SK-N-SH (cell line): ENCODE measurements around the gene EPHA6.

Source experiments
- CHD2 ChIP-seq: fragments of 150-350 bp; IDR thresholded peaks from 2 replicates; pipeline ENCODE4 v1.6.1; 2018; ENCODE audit warnings: low read length; ENCODE audit not compliant: partially characterized antibody
- EZH2phosphoT487 ChIP-seq: fragments of 200-600 bp; sonication (generic); IDR thresholded peaks from 2 replicates; pipeline ENCODE4 v1.6.1; 2017; ENCODE audit warnings: low read depth, mixed run types, mild to moderate bottlenecking, antibody characterized with exemption, moderate library complexity, borderline replicate concordance
- FOSL2 ChIP-seq: IDR thresholded peaks from 2 replicates; pipeline ENCODE4 v1.4.0; 2012; ENCODE audit warnings: low read depth, mild to moderate bottlenecking, moderate library complexity, borderline replicate concordance
- FOXJ3 ChIP-seq: sonication (generic); formaldehyde crosslinking; IDR thresholded peaks from 2 replicates; pipeline ENCODE4 v1.5.1; 2020; ENCODE audit warnings: mild to moderate bottlenecking, missing genetic modification reagents
- GATA2 ChIP-seq: sonication (generic); formaldehyde crosslinking; IDR thresholded peaks from 2 replicates; pipeline ENCODE4 v1.5.0; 2020; ENCODE audit warnings: mild to moderate bottlenecking, missing genetic modification reagents
- NRF1 ChIP-seq: IDR thresholded peaks from 2 replicates; pipeline ENCODE4 v1.6.1; 2012; ENCODE audit warnings: low read depth, mild to moderate bottlenecking, low read length
- POLR2AphosphoS5 ChIP-seq: IDR thresholded peaks from 2 replicates; pipeline ENCODE4 v1.6.1; 2012; ENCODE audit warnings: low read depth, low read length
- TF ChIP-seq, protein P1 (sequence below): fragments of 200-600 bp; sonication (generic); IDR thresholded peaks from 2 replicates; pipeline ENCODE4 v1.6.1; 2017; ENCODE audit warnings: antibody characterized with exemption, mild to moderate bottlenecking, moderate library complexity
- TF ChIP-seq, protein P2 (sequence below): IDR thresholded peaks from 2 replicates; pipeline ENCODE4 v1.4.0; 2012; ENCODE audit warnings: low read depth, borderline replicate concordance
- TF ChIP-seq, protein P3 (sequence below): IDR thresholded peaks from 2 replicates; pipeline ENCODE4 v1.4.0; 2012; ENCODE audit warnings: low read depth
- TF ChIP-seq, protein P4 (sequence below): IDR thresholded peaks from 2 replicates; pipeline ENCODE4; 2012
- TF ChIP-seq, protein P5 (sequence below): IDR thresholded peaks from 2 replicates; pipeline ENCODE4 v1.6.1; 2012; ENCODE audit warnings: mild to moderate bottlenecking, low read depth, low read length, moderate library complexity

DNA sequence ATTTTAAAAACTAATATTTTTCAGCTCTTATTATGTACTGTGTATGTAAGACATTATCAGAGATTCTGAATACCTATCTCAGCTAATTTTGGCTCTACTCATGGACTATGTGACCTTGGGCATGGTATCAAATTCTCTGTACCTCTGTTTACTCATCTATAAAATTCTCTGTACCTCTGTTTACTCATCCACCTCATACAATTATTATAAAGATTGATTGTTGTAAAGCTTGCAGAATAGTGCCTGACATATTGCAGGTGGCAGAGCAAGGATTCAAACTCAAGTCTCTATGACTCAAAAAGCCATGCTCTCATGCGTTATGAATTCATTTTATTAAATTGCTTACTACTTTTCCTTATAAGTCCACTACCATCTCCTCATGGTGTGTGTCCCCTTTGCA lies 798.2 kb downstream of the EPHA6 start:
- TF ChIP-seq FOXJ3 (CRISPR knock-in tag) (no peak), FOSL2 (no peak), POLR2AphosphoS5 (no peak), GATA2 (CRISPR knock-in tag) (no peak), NRF1 (no peak), CHD2 (no peak), EZH2phosphoT487 (no peak)
- TF ChIP-seq, protein P1, sequence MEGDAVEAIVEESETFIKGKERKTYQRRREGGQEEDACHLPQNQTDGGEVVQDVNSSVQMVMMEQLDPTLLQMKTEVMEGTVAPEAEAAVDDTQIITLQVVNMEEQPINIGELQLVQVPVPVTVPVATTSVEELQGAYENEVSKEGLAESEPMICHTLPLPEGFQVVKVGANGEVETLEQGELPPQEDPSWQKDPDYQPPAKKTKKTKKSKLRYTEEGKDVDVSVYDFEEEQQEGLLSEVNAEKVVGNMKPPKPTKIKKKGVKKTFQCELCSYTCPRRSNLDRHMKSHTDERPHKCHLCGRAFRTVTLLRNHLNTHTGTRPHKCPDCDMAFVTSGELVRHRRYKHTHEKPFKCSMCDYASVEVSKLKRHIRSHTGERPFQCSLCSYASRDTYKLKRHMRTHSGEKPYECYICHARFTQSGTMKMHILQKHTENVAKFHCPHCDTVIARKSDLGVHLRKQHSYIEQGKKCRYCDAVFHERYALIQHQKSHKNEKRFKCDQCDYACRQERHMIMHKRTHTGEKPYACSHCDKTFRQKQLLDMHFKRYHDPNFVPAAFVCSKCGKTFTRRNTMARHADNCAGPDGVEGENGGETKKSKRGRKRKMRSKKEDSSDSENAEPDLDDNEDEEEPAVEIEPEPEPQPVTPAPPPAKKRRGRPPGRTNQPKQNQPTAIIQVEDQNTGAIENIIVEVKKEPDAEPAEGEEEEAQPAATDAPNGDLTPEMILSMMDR = no peak
- TF ChIP-seq, protein P2, sequence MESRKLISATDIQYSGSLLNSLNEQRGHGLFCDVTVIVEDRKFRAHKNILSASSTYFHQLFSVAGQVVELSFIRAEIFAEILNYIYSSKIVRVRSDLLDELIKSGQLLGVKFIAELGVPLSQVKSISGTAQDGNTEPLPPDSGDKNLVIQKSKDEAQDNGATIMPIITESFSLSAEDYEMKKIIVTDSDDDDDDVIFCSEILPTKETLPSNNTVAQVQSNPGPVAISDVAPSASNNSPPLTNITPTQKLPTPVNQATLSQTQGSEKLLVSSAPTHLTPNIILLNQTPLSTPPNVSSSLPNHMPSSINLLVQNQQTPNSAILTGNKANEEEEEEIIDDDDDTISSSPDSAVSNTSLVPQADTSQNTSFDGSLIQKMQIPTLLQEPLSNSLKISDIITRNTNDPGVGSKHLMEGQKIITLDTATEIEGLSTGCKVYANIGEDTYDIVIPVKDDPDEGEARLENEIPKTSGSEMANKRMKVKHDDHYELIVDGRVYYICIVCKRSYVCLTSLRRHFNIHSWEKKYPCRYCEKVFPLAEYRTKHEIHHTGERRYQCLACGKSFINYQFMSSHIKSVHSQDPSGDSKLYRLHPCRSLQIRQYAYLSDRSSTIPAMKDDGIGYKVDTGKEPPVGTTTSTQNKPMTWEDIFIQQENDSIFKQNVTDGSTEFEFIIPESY = no peak
- TF ChIP-seq, protein P3, sequence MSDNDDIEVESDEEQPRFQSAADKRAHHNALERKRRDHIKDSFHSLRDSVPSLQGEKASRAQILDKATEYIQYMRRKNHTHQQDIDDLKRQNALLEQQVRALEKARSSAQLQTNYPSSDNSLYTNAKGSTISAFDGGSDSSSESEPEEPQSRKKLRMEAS = no peak
- TF ChIP-seq, protein P4, sequence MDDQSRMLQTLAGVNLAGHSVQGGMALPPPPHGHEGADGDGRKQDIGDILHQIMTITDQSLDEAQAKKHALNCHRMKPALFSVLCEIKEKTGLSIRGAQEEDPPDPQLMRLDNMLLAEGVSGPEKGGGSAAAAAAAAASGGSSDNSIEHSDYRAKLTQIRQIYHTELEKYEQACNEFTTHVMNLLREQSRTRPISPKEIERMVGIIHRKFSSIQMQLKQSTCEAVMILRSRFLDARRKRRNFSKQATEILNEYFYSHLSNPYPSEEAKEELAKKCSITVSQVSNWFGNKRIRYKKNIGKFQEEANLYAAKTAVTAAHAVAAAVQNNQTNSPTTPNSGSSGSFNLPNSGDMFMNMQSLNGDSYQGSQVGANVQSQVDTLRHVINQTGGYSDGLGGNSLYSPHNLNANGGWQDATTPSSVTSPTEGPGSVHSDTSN = no peak
- TF ChIP-seq, protein P5, sequence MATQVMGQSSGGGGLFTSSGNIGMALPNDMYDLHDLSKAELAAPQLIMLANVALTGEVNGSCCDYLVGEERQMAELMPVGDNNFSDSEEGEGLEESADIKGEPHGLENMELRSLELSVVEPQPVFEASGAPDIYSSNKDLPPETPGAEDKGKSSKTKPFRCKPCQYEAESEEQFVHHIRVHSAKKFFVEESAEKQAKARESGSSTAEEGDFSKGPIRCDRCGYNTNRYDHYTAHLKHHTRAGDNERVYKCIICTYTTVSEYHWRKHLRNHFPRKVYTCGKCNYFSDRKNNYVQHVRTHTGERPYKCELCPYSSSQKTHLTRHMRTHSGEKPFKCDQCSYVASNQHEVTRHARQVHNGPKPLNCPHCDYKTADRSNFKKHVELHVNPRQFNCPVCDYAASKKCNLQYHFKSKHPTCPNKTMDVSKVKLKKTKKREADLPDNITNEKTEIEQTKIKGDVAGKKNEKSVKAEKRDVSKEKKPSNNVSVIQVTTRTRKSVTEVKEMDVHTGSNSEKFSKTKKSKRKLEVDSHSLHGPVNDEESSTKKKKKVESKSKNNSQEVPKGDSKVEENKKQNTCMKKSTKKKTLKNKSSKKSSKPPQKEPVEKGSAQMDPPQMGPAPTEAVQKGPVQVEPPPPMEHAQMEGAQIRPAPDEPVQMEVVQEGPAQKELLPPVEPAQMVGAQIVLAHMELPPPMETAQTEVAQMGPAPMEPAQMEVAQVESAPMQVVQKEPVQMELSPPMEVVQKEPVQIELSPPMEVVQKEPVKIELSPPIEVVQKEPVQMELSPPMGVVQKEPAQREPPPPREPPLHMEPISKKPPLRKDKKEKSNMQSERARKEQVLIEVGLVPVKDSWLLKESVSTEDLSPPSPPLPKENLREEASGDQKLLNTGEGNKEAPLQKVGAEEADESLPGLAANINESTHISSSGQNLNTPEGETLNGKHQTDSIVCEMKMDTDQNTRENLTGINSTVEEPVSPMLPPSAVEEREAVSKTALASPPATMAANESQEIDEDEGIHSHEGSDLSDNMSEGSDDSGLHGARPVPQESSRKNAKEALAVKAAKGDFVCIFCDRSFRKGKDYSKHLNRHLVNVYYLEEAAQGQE = no peak
